IPS DF 19.7 (cell line): ENCODE data around the gene UCK1.
"Not testable (repeated sequence)": the region's sequence is repeated elsewhere in the genome, so short reads cannot be mapped to it uniquely, and the experiment has no call there.

Source experiments
- DNase-seq: peaks from one replicate; pipeline ENCODE4 v3.0.0-alpha.2; 2013; ENCODE audit warnings: low read depth, low spot score

The UCK1 gene

DNA sequence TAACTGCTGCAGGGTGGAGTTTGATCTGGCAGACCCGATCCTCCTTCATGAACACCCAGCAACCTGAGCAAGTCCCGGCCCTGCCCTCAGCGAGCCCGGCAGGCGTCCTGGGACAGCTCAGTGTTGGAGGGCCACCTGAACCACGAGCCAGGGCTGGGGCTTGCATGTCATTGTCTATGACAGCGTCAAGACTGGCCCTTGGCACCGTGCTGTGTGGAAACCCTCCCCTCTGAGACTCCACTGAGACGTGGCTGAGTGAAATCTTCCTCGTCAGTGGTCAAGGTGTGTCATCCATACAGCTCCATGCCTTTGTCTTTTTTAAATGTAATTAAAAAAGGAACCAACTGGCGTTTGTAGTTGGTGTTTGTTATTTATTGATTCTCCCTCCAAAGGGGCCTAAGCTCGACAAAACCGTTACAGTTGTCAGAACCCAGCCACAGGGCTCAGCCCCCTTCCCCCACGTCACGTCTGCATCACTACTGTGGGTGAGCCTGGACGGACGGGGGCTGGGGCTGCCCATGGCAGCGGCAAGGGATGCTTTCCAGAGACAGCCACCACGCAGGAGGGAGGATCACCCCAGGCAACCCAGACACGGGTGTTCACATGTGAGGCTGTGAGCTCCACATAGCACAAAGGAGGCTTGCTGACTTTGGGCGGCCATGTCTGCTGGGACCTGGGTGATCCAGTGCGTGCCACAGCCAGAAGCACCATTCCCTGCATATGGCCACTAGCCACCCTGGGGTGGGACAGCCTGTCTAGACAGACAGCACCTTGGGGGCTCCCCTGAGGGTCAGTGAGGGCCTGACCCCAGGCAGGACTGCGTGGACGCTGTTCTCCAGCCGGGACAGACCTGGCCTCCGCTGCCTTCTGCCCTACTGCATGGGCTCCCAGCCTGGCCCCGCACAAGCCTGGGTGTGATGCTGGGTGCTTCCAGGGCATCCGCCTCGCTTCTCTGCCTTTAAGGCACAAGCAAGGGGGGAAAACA lies 7.3 kb downstream of the UCK1 start:
- no peak for DNase-seq

DNA sequence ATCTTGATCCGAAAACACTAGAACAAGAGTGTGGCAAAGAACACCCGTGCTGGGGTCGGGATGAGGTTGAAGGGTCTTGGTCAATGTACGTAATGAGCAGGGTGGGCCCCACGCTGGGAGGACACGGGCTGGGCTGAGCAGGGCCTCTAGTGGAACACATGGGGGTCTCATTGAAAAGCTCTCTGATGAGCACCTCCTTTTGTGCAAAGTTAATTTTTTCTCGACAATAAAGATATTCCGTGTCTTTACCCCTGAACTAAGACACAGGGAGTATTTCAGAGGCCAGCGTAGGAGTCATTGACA lies 8.0 kb downstream of the UCK1 start:
- DNase-seq, result no peak

DNA sequence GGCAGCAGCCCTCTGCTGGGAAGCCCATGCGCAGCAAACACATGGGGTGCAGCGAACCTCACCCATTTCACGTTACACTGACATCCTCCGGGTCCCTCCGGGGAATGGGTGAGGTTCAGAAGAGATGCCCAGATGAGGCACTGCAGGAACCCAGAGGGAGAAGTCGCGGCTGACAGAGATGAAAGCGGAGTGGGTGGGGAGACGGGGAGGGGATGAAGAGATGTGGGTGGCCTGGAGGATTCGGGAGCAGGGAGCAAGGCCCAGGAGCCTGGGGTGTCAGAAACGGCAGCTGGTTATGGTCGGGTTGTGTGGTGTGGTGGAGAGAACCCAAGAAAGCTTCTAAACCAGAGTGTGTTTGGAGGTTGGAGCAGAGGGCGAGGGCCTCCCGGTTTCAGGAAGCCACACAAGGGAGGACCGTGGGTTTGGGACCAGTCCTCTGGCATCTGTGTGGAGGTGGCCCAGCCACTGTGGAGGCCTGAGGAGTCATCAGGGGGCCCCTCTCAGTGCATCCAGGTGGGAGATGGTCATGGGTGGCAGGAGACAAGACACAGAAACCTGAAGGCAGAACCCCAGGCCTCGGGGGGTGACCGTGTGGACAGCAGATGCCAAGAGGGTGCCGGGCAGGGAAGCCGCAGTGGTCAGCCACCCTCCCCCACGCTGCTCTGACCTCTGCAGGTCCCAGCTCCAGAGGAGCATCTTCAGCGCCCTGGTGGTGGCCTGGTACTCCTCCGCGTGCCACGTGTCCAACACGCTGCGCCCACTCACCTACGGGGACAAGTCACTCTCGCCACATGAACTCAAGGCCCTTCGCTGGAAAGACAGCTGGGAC lies 8.6 kb downstream of the UCK1 start:
- DNase-seq, result no peak

DNA sequence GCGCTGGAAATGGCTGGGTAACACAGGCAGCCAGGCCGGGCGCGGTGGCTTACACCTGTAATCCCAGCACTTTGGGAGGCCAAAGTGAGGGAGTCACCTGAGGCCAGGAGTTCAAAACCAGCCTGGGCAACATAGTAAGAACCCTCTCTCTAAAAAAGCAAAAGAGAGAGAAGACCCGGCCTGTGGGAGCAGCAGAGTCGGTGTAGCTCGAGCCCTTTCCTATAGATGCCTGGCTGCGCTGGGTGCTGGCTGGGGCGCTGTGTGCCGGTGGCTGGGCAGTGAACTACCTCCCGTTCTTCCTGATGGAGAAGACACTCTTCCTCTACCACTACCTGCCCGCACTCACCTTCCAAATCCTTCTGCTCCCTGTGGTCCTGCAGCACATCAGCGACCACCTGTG lies 9.2 kb downstream of the UCK1 start:
- DNase-seq, result no peak

DNA sequence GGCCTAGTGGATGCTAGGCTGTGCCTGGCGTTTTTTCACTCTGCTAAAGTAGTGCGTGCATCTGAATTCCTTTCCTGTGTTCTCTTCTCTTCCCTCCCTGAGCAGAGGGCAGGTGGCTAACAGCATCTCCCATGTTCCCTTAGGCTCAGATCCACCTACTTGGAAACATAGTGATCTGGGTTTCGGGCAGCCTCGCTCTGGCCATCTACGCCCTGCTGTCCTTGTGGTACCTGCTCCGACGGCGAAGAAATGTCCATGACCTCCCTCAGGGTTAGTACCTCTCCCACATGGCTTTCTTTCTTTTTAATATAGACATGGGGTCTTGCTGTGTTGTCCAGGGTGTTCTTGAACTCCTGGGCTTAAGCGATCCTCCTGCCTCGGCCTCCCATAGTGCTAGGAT lies 9.9 kb downstream of the UCK1 start:
- DNase-seq, result no peak

DNA sequence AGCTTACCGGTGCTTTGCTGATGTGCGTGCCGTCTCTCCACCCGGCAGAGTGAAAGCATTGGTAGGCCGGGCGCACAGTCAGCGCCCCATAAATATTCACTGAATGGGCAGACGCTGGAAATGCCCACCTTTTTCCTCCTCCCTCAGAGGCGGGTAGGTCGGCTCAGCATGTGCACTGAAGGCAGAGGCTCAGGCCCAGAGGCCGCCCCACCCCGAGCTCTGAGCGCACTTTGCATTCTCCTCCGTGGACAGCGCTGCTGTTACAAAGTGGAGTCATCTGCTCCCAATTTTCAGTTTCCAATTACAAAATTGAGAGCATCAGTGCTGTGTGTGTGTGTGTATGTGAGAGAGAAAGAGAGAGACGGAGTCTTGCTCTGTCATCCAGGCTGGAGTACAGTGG lies 10.6 kb downstream of the UCK1 start:
- DNase-seq, result no peak

DNA sequence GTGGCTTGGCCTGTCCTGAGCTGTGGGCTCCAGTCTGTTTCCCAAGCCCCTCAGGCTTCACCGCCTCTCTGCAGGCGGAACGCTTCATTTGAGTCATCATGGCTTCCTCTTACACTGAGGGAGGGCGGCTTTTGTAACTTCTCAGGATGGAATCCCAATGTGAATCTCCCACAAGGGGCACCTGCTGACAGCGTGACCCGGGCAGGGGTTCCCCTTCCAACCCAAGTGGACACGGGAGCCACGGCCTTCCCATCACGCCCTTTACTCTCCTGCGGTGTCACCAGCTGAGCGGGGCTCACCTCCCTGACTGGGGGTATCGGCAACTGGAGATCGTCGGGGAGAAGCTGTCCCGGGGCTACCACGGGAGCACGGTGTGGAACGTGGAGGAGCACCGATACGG lies 12.5 kb downstream of the UCK1 start:
- DNase-seq, result no peak

DNA sequence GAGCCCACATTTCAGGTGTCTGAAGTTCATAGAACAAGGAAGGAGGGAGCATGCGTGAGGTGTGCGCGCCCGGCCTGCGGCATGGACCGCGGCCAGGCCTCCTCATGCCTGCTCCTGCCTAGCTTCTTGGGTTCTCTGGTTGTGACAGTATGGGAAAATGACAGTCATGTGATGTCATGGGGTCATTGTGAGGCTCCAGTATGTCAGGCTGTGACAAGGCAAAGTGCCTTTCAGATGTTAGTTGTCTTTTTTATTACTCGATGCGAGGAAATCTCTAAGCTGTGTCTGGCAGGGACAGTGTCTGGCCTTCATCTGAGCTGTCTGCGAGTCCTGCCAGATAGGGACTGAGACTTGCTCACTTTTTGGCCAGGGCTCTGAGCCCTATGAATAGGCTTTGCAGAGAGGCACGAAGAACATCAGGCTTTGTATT lies 13.3 kb downstream of the UCK1 start:
- no peak for DNase-seq

DNA sequence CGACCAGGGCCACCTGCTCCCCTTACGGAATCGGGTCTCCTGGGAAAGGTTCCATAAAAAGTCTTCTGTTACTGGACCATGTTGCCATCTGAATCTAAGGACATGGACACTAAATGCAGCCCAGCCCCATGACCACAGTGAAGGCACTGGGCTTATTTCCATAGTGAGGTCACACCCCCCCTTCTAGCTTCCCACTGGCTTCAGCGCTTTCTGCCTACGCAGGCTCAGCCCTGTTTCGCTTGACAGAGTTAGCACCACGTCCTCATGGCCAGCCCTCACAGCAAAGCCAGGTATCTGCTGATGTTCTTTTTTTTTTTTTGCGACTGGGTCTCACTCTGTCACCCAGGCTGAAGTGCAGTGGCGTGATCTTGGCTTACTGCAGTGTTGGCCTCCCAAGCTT lies 14.1 kb downstream of the UCK1 start:
- DNase-seq, result no peak

DNA sequence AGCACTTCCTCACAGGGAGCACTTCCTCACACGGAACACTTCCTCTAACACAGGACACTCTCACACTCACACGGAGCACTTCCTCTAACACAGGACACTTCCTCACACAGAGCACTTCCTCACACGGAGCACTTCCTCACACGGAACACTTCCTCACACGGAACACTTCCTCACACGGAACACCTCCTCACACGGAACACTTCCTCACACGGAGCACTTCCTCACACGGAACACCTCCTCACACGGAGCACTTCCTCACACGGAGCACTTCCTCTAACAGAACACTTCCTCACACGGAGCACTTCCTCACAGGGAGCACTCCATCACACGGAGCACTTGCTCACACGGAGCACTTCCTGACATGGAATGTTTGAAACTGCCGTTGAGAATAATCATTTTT lies 15.0 kb downstream of the UCK1 start:
- DNase-seq, result no peak

DNA sequence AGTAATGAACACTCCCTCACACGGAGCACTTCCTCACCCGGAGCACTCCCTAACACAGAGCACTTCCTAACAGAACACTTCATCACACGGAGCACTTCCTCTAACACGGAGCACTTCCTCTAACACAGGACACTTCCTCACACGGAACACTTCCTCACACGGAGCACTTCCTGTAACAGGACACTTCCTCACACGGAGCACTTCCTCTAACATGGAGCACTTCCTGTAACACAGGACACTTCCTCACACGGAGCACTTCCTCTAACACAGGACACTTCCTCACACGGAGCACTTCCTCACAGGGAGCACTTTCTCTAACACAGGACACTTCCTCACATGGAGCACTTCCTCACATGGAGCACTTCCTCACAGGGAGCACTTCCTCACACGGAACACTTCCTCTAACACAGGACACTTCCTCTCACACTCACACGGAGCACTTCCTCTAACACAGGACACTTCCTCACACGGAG lies 15.5 kb downstream of the UCK1 start:
- DNase-seq, result not testable (repeated sequence)

DNA sequence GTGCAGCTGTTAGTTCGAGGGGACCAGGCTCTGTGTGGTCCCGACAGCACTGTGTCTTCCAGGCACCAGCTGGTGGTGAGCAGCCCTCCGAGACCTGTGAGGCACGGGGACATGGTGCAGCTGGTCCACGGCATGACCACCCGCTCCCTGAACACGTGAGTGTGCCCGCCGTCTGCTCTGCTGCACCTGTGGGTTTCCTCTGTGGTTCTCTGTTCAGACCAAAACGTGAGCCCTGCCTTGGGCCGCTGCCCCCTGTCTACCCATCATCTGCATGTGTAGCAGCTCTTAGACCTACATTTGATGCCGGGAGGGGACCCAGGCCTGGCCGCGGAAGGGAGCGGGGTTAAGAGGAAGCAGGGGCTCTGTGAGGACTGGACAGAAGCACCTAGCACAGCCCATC lies 17.9 kb downstream of the UCK1 start:
- no peak for DNase-seq

DNA sequence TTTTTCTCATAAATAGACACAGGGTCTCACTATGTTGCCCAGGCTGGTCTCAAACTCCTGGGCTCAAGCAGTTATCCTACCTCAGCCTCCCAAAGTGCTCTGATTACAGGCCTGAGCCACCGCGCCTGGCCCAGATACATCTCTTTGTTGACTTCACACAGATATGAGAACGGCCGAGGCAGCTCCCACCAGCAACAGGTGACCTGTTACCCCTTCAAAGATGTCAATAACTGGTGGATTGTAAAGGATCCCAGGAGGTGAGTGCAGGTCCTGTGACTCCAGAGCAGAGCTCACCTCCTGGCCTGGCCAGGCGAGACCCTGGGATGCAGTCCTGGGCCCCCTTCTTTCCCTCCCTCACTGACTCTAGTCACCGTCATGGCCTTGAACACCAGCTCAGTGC lies 19.2 kb downstream of the UCK1 start:
- no peak for DNase-seq

DNA sequence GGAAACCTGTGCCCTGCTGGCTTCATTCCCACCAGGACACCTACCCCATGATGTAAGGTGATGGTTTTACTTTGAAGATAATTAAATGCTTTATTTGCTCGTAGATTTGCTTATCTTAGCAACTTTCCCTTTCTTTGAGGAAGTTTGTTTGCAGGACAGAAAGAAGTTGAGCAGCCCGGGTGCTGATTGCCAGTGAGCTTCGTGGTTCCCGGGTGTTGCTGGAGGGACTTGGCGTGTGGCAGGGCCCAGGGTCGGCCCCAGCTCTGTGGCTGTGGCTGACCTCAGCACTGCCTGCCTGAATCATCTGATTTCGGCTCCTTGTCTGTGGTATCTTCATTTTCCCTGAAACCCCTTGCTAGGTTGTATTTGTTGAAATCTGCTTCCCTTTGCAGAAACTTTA lies 19.6 kb downstream of the UCK1 start:
- no peak for DNase-seq

DNA sequence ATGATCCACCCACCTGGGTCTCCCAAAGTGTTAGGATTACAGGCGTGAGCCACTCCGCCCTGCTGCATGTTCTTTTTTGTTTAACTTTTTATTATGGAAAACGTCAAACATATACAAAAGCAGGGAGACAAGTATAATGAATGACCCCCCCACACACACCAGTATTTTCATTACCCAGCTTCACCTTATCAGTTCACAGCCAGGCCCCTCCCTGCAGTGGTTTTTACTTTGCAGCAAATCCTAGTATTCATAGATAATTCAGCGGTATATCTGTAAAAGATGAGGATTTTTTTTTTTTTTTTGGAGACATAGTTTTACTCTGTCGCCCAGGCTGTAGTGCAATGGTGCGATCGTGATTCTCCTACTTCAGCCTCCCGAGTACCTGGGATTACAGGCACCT lies 26.1 kb downstream of the UCK1 start:
- no peak for DNase-seq

DNA sequence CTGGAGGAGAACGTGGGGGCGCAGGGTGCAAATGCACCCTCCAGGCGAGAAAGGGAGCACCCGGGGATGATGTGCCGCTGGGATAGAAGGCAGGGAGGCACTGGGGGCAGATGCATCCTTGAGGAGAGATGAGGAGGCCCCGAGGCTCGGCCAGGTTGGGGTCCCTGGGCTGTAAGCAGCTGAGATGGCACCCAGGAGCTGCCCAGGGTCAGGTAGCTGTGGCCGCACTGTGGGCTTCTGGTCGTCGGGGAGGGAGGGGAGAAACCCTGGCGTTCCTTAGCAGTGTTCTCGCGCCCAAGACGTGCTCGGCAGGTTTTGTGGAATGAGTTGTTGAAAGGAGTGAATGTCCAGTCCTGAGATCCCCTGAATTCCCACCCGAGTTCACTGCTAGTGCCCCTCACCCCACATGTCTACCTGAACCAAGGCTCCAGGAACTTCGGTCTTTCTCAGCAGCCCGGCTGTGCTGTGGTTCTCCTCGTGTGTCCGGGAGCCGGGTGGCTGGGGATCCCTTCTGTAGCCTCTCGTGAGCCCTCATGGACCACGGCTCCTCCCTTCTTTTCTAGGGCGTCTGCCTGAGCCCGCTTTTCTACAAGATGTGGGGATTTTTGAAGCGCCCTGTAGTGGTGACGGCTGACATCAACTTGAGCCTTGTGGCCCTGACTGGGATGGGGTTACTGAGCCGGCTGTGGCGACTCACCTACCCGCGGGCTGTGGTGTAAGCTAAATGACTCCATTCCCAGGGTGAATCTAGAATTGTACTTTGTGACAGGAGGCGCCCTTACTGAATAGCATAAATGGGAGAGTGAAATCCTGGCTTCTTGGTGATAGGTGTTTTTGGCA lies 27.2 kb downstream of the UCK1 start:
- DNase-seq, result peak; percentile 9

DNA sequence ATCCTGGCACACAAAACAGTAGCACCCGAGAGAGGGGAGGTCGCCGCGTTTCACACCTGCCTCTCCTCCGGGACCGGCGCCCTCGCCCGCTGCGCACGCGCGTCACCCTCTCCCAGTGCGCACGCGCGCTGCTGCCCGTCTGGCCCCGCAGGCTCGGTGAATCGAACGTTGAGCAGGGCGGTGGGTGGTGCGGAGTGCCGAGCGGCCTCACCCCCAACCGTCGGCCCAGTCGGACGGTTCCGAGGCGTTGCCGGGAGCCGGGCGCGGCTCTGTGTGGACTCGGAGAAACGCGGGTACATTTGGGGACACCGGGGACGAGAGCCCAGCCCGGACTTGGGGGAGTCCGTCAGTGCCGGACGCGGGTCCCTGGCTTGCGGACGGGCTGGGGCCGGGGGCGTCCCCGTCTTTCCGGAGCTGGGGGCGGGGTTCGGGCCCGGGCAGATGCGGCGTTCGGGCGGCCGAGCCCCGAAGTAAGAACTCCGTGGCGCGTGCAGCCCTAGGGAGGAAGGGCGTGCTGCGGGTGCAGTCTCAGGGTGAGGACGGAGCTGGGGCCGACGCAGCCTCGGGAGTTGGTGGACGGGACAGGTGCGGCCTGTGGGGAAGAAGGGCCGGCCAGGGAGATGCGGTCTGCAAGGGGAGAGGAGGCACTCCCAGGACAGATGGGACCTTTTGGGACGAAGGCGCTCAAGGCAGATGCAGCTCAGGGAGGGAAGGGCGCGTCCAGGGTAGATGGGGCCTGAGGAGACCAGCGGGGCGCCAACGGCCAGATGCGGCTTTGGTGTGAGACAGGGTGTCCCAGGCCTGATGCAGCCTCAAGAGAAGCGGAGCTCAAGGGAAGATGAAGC lies 28.1 kb downstream of the UCK1 start, which contains the start of gene POMT1:
TSS of gene POMT1 (plus strand) at position 138 of the 845 bp plus-strand sequence. CDS start 1,301 bp downstream, outside the sequence.
- peak; percentile 33 for DNase-seq

DNA sequence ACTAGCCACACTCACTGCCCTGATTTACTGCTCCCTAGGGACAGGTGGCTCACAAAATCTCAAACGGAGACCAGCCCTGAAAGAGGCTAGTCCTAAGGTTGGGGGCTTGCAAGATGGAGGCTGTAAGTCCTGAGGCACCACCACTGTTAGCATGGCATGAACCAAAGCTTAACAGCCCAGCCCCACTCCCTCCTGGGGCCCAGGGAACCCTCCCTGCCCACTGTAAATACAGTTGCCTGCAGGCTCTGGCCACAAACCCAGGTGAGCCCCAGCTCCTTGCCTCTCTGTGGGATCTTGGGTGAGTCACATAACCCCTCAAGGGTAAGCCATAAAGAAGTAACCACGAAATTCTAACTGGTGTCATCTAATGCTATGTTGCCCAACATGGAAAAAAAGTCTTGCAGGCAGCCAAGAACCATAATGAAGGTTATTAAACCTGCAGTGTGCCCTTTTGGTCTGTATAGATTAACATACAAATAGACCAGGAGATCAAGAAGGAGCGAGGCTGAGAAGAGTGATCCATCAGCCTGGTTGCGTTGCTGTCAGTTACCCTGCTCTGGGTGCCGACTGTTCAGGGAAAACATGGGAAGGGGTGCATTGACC lies 30.0 kb downstream of the UCK1 start:
- no peak for DNase-seq

DNA sequence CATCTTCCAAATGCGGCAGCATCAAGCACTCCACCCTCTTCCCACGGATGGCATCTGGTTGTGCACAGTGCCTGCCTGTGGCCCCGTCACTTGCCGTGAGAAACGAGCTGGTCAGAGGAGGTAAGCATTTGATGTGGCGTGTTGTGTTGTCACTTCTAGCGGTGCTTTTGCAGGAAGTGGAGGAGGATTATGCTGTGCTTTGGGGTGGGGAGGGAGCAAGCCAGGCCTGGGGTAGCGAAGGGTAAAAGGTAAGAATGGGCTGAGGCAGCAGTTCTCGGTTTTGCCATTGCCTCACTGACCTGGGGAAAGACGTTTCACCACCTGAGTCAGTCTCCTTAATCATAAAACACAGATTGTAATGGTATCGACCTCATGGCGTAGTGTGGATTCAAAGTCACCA lies 30.7 kb downstream of the UCK1 start:
- no peak for DNase-seq

DNA sequence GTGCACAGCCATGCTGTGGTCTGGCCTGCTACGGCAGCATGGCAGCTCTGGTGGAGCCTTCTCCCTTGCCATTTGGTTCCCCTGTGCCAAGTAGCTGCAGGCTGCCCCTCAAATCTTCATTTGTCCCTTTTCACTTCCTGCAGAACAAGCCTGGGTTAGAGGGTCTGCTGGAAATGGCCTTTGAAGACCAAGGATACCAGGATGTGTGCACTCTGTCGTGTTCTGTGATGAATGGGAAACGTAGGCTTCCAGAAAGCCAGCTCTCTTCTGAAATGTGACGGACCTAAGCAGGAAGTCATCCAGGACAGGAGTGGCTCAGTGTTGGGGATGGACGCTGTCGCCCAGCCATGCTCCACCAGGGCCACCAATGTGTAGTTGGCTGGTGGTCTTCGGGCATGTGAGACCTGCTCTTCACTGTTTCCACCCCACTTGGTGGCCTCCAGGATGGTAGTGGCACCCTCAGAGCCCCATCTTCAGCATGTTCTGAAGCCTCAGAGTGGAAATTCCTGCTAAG lies 31.8 kb downstream of the UCK1 start:
- no peak for DNase-seq
